Measurements from ENCODE around the gene KPNB1.

DNA sequence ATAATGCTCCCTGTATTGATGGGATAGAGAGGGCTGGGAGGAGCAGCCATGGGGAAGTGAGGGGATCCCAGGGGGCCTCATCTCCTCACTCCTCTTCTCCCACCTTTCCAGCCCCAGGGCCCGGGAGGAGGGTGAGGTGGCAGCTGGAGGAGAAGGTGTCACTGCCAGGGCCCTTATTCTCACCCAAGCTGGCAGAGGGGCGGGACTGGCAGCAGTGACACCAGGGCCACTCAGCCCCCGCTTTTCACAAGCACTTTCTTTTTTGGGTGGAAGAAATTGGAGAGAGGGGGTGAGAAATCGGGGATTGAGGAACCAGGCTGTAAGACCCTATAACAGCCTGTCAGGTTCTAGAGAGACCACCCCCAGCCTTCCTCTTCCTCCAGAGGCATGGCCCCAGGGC, 81.0 kb downstream of the KPNB1 start:
- TF ChIP-seq, protein P1, sequence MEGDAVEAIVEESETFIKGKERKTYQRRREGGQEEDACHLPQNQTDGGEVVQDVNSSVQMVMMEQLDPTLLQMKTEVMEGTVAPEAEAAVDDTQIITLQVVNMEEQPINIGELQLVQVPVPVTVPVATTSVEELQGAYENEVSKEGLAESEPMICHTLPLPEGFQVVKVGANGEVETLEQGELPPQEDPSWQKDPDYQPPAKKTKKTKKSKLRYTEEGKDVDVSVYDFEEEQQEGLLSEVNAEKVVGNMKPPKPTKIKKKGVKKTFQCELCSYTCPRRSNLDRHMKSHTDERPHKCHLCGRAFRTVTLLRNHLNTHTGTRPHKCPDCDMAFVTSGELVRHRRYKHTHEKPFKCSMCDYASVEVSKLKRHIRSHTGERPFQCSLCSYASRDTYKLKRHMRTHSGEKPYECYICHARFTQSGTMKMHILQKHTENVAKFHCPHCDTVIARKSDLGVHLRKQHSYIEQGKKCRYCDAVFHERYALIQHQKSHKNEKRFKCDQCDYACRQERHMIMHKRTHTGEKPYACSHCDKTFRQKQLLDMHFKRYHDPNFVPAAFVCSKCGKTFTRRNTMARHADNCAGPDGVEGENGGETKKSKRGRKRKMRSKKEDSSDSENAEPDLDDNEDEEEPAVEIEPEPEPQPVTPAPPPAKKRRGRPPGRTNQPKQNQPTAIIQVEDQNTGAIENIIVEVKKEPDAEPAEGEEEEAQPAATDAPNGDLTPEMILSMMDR (IDR thresholded peaks at IDR 0.05): no peak
- TF ChIP-seq POLR2A (IDR thresholded peaks at IDR 0.05): no peak

Data from thyroid gland (tissue), 4 donors.